ENCODE data around the gene CHRNA4.

Gene CHRNA4

DNA sequence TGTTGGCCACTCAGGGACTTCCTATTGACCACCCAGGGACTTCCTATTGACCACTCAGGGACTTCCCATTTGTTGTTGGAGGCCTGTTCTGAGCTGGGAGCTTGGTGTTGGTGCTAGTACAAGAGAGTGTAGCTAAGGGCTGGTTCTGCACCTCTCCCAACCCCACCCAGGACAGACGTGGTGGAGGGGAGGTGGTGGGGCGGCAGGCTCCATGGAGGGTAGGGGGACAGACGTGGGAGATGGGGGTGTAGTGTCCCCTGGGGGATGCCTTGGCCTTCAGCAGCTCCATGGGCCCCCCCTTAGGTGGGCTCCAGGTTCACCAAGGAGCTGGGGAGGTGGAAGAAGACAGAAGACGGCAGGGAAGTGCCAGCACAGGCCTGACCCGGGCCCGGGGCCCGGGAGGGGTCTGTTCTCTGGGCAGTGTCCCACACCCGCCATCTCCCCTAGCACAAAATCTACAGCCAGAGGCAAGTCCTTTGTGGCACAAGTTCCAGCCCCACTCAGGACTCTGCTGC, 33.9 kb downstream of the CHRNA4 start:
- TF ChIP-seq, protein P1, sequence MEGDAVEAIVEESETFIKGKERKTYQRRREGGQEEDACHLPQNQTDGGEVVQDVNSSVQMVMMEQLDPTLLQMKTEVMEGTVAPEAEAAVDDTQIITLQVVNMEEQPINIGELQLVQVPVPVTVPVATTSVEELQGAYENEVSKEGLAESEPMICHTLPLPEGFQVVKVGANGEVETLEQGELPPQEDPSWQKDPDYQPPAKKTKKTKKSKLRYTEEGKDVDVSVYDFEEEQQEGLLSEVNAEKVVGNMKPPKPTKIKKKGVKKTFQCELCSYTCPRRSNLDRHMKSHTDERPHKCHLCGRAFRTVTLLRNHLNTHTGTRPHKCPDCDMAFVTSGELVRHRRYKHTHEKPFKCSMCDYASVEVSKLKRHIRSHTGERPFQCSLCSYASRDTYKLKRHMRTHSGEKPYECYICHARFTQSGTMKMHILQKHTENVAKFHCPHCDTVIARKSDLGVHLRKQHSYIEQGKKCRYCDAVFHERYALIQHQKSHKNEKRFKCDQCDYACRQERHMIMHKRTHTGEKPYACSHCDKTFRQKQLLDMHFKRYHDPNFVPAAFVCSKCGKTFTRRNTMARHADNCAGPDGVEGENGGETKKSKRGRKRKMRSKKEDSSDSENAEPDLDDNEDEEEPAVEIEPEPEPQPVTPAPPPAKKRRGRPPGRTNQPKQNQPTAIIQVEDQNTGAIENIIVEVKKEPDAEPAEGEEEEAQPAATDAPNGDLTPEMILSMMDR (IDR thresholded peaks at IDR 0.05; ENCODE audit: control insufficient read depth, extremely low read depth, insufficient read depth), result no peak
- DNase-seq (ENCODE audit: low read depth), result no peak
- no peak overlapping the region for H3K4me3 ChIP-seq (ENCODE audit: low read depth, low read length)

GRCh38 chr20:63326314-63327230, 34.6 kb downstream of the CHRNA4 start:
- TF ChIP-seq, protein P1 (IDR thresholded peaks at IDR 0.05; ENCODE audit: control insufficient read depth, extremely low read depth, insufficient read depth), result no peak
- H3K4me3 ChIP-seq (ENCODE audit: low read depth, low read length), result no peak overlapping the region

DNA sequence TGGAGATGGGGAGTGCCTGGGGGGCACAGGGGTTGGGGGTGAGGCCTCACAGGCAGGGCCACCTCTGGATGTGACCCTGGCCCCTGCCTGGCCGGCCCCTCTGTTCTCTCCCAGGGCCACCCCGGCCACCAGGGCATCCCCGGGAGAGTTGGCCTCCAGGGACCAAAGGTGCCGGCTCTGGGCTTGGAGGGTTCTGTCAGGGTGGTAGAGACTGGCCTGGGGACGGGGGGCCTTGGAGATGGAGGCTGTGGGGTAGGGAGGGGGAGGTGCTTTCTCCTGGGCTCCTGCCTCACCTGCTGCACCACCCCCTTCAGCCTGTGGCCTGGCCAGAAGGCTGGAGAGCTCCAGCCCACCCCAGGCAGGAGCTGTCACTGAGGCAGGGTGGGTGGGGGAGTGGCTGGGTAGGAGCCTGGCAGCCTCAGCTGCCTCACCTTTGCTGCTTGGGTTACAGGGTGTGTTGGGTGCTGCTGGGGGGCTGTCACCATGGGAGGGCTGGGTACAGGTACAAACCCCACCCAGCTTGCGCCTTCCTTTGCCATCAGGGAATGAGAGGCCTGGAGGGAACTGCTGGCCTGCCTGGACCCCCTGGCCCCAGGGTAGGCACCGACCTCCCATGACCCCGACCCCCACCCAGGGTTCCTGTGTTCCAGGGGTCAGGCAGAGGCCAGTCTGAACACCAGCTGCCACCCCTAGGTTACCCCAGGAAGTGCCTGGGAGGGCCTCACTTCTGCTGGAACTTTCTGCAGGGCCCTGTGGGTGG, 35.4 kb downstream of the CHRNA4 start:
- no peak overlapping the region for H3K4me3 ChIP-seq (ENCODE audit: low read depth, low read length)
- TF ChIP-seq, protein P1 (IDR thresholded peaks at IDR 0.05; ENCODE audit: control insufficient read depth, extremely low read depth, insufficient read depth), result no peak
- DNase-seq (ENCODE audit: low read depth), result no peak

More at GRCh38 chr20:63326314-63327230, 34.6 kb downstream of the CHRNA4 start:
- DNase-seq (ENCODE audit: low read depth), result no peak

- no peak overlapping the region for H3K4me3 ChIP-seq (ENCODE audit: low read depth, low read length)
- TF ChIP-seq, protein P1 (IDR thresholded peaks at IDR 0.05; ENCODE audit: control insufficient read depth, extremely low read depth, insufficient read depth), result no peak
- no peak for DNase-seq (ENCODE audit: low read depth)
Observed at GRCh38 chr20:63325021-63325471, 36.1 kb downstream of the CHRNA4 start.

GRCh38 chr20:63323357-63323981, 37.7 kb downstream of the CHRNA4 start:
- DNase-seq (ENCODE audit: low read depth), result no peak
- TF ChIP-seq, protein P1 (IDR thresholded peaks at IDR 0.05; ENCODE audit: control insufficient read depth, extremely low read depth, insufficient read depth), result peak; percentile 50
- H3K4me3 ChIP-seq (ENCODE audit: low read depth, low read length), result no peak overlapping the region

GRCh38 chr20:63322933-63323273, 38.2 kb downstream of the CHRNA4 start:
- TF ChIP-seq, protein P1 (IDR thresholded peaks at IDR 0.05; ENCODE audit: control insufficient read depth, extremely low read depth, insufficient read depth), result no peak
- no peak for DNase-seq (ENCODE audit: low read depth)
- H3K4me3 ChIP-seq (ENCODE audit: low read depth, low read length), result no peak overlapping the region

Data from LNCaP clone FGC (cell line).